Activated CD8-positive, alpha-beta memory T cell treated with anti-CD3 and anti-CD28 coated beads for 48 hours (primary cell): ENCODE results near the gene LRRC46.

Source experiments
- DNase-seq, 3 experiments: peaks; one replicate each; pipeline ENCODE4 v3.0.0-alpha.2; 2020; ENCODE audit warnings: low read depth in 2 of 3, low spot score in 2 of 3

The LRRC46 gene

GRCh38 chr17:47850692-47851573 is 19.5 kb downstream of the LRRC46 start, which contains the start of gene SP6:
TSS of gene SP6 (minus strand) at chr17:47851163. CDS start at chr17:47848429, 2,734 bp downstream.
- DNase-seq, result peak in 2 of 3 experiments; percentile 38 to 50

- DNase-seq, result no peak
These were observed 20.3 kb downstream of the LRRC46 start for GRCh38 chr17:47851764-47852112.

- DNase-seq, result no peak
These were observed 20.9 kb downstream of the LRRC46 start for GRCh38 chr17:47852113-47852949.

GRCh38 chr17:47853616-47854015 is 22.1 kb downstream of the LRRC46 start:
- no peak for DNase-seq

- no peak for DNase-seq
These were observed 24.3 kb downstream of the LRRC46 start for GRCh38 chr17:47855737-47856136.

GRCh38 chr17:47856830-47857229 is 25.4 kb downstream of the LRRC46 start:
- DNase-seq, result no peak

GRCh38 chr17:47857551-47858455 is 26.3 kb downstream of the LRRC46 start:
- DNase-seq, result no peak

GRCh38 chr17:47860386-47860785 is 28.9 kb downstream of the LRRC46 start:
- no peak for DNase-seq

GRCh38 chr17:47862621-47863440 is 31.4 kb downstream of the LRRC46 start:
- no peak for DNase-seq

GRCh38 chr17:47864791-47865216 is 33.3 kb downstream of the LRRC46 start:
- DNase-seq, result no peak

- no peak for DNase-seq
These were observed 35.5 kb downstream of the LRRC46 start for GRCh38 chr17:47866941-47867340.

GRCh38 chr17:47867813-47868533 is 36.5 kb downstream of the LRRC46 start:
- DNase-seq, result no peak

GRCh38 chr17:47869114-47869513 is 37.6 kb downstream of the LRRC46 start:
- DNase-seq, result no peak

GRCh38 chr17:47870056-47870455 is 38.6 kb downstream of the LRRC46 start:
- no peak for DNase-seq

- DNase-seq, result no peak
These were observed 39.6 kb downstream of the LRRC46 start for GRCh38 chr17:47871048-47871447.

GRCh38 chr17:47872019-47872650 is 40.7 kb downstream of the LRRC46 start:
- DNase-seq, result no peak

GRCh38 chr17:47872651-47873161 is 41.2 kb downstream of the LRRC46 start:
- DNase-seq, result no peak

- DNase-seq, result no peak
These were observed 42.0 kb downstream of the LRRC46 start for GRCh38 chr17:47873200-47874090.
